GM08714 (cell line): ENCODE results near the gene MUC5AC.
"Not testable (repeated sequence)": the region's sequence is repeated elsewhere in the genome, so short reads cannot be mapped to it uniquely, and the experiment has no call there.

Experiments
- H3K4me3 ChIP-seq: fragments of 200-500 bp; sonication (Bioruptor generic); 2 replicates; pipeline ENCODE4 v1.5.1; 2014; ENCODE audit warnings: mild to moderate bottlenecking, low read length, inconsistent platforms
- ZNF274 ChIP-seq: IDR thresholded peaks from 2 replicates; pipeline ENCODE4 v1.6.1; 2012; ENCODE audit warnings: mild to moderate bottlenecking, low read depth, low read length

The MUC5AC gene

GRCh38 chr11:1160231-1161101 is 2.7 kb downstream of the MUC5AC start:
- no peak for TF ChIP-seq ZNF274
- H3K4me3 ChIP-seq = no peak overlapping the region

- TF ChIP-seq ZNF274 = no peak
- H3K4me3 ChIP-seq = no peak overlapping the region
Measured at GRCh38 chr11:1161410-1162137, 3.8 kb downstream of the MUC5AC start.

- no peak overlapping the region for H3K4me3 ChIP-seq
- TF ChIP-seq ZNF274 = no peak
Measured at GRCh38 chr11:1162138-1162475, 4.4 kb downstream of the MUC5AC start.

GRCh38 chr11:1162491-1163311 is 4.9 kb downstream of the MUC5AC start:
- no peak for TF ChIP-seq ZNF274
- H3K4me3 ChIP-seq = no peak overlapping the region

- H3K4me3 ChIP-seq = no peak overlapping the region
- no peak for TF ChIP-seq ZNF274
Measured at GRCh38 chr11:1163321-1163910, 5.7 kb downstream of the MUC5AC start.

- H3K4me3 ChIP-seq = no peak overlapping the region
- no peak for TF ChIP-seq ZNF274
Measured at GRCh38 chr11:1163911-1164735, 6.4 kb downstream of the MUC5AC start.

GRCh38 chr11:1164779-1165255 is 7.1 kb downstream of the MUC5AC start:
- not testable (repeated sequence) for H3K4me3 ChIP-seq

GRCh38 chr11:1165256-1166041 is 7.7 kb downstream of the MUC5AC start:
- no peak for TF ChIP-seq ZNF274
- no peak overlapping the region for H3K4me3 ChIP-seq

- TF ChIP-seq ZNF274 = no peak
- no peak overlapping the region for H3K4me3 ChIP-seq
Measured at GRCh38 chr11:1167256-1167655, 9.5 kb downstream of the MUC5AC start.

- H3K4me3 ChIP-seq = no peak overlapping the region
- no peak for TF ChIP-seq ZNF274
Measured at GRCh38 chr11:1167751-1168231, 10.0 kb downstream of the MUC5AC start.

GRCh38 chr11:1168256-1168655 is 10.5 kb downstream of the MUC5AC start:
- H3K4me3 ChIP-seq = no peak overlapping the region
- no peak for TF ChIP-seq ZNF274

- no peak for TF ChIP-seq ZNF274
- H3K4me3 ChIP-seq = no peak overlapping the region
Measured at GRCh38 chr11:1168721-1169161, 11.0 kb downstream of the MUC5AC start.
